H9 (cell line): Measurements from ENCODE around the gene MKX. TPM values are rescaled to one million over a fixed set of nuclear protein-coding genes. Genes with fewer than 3 reads are reported as not detected.

Experiments used
- DNase-seq: peaks from one replicate; pipeline ENCODE4 v3.0.0-alpha.2; 2017
- H2AFZ ChIP-seq: one replicate; pipeline ENCODE4 v1.6.1; 2013; ENCODE audit warnings: mild to moderate bottlenecking, low read length, control low read depth, moderate library complexity
- H2AK5ac ChIP-seq: 2 replicates; pipeline ENCODE4 v1.6.1; 2013; ENCODE audit warnings: low read length, control low read depth, mixed read lengths; ENCODE audit not compliant: insufficient read length
- H2BK120ac ChIP-seq: one replicate; pipeline ENCODE4 v1.6.1; 2013; ENCODE audit warnings: low read depth, mild to moderate bottlenecking, low read length, control low read depth, inconsistent platforms; ENCODE audit not compliant: poor library complexity, severe bottlenecking
- H2BK12ac ChIP-seq: 2 replicates; pipeline ENCODE4 v1.6.1; 2013; ENCODE audit warnings: low read length, control low read depth, mixed read lengths, low read depth; ENCODE audit not compliant: insufficient read length
- H2BK15ac ChIP-seq: 2 replicates; pipeline ENCODE4 v1.6.1; 2013; ENCODE audit warnings: low read depth, low read length, control low read depth
- H2BK20ac ChIP-seq: one replicate; pipeline ENCODE4 v1.6.1; 2013; ENCODE audit warnings: low read depth, mild to moderate bottlenecking, low read length, control low read depth, inconsistent platforms; ENCODE audit not compliant: poor library complexity, severe bottlenecking
- H2BK5ac ChIP-seq: 2 replicates; pipeline ENCODE4 v1.6.1; 2013; ENCODE audit warnings: low read length, control low read depth, mixed read lengths; ENCODE audit not compliant: insufficient read length
- H3K14ac ChIP-seq: 2 replicates; pipeline ENCODE4 v1.6.1; 2013; ENCODE audit warnings: low read length, control low read depth; ENCODE audit not compliant: insufficient read depth
- H3K18ac ChIP-seq: 2 replicates; pipeline ENCODE4 v1.6.1; 2013; ENCODE audit warnings: low read depth, mild to moderate bottlenecking, mixed read lengths, low read length, control low read depth; ENCODE audit not compliant: insufficient read length
- H3K23ac ChIP-seq: 2 replicates; pipeline ENCODE4 v1.6.1; 2013; ENCODE audit warnings: low read length, control low read depth, mixed read lengths, low read depth; ENCODE audit not compliant: insufficient read length
- H3K23me2 ChIP-seq: 2 replicates; pipeline ENCODE4 v1.6.1; 2013; ENCODE audit warnings: low read depth, mild to moderate bottlenecking, mixed read lengths, low read length, control low read depth; ENCODE audit not compliant: insufficient read length, poor library complexity, severe bottlenecking
- H3K27ac ChIP-seq: 2 replicates; pipeline ENCODE4 v1.5.1; 2013; ENCODE audit warnings: low read length, control low read depth, mixed read lengths, low read depth; ENCODE audit not compliant: insufficient read length
- H3K27me3 ChIP-seq: 2 replicates; pipeline ENCODE4 v1.6.1; 2013; ENCODE audit warnings: low read length, control low read depth, inconsistent platforms; ENCODE audit not compliant: insufficient read depth
- H3K4ac ChIP-seq: 2 replicates; pipeline ENCODE4 v1.6.1; 2013; ENCODE audit warnings: low read depth, mild to moderate bottlenecking, control low read depth, inconsistent platforms, low read length, moderate library complexity
- H3K4me1 ChIP-seq: 2 replicates; pipeline ENCODE4 v1.6.1; 2013; ENCODE audit warnings: low read length, control low read depth, inconsistent platforms; ENCODE audit not compliant: insufficient read depth
- H3K4me2 ChIP-seq: 2 replicates; pipeline ENCODE4 v1.6.1; 2013; ENCODE audit warnings: low read length, control low read depth, mixed read lengths; ENCODE audit not compliant: insufficient read length, insufficient read depth
- H3K56ac ChIP-seq: 2 replicates; pipeline ENCODE4 v1.6.1; 2013; ENCODE audit warnings: low read depth, mild to moderate bottlenecking, mixed read lengths, low read length, control low read depth; ENCODE audit not compliant: insufficient read length
- H3K79me1 ChIP-seq: 2 replicates; pipeline ENCODE4 v1.6.1; 2013; ENCODE audit warnings: low read depth, mild to moderate bottlenecking, moderate library complexity, low read length, control low read depth, inconsistent platforms; ENCODE audit not compliant: insufficient read depth, poor library complexity, severe bottlenecking
- H3K79me2 ChIP-seq: 2 replicates; pipeline ENCODE4 v1.6.1; 2013; ENCODE audit warnings: low read length, control low read depth, inconsistent platforms; ENCODE audit not compliant: insufficient read depth
- H3K9ac ChIP-seq: 2 replicates; pipeline ENCODE4 v1.6.1; 2013; ENCODE audit warnings: low read length, control low read depth, mixed read lengths; ENCODE audit not compliant: insufficient read length; ENCODE audit errors: extremely low read depth
- H3K9me3 ChIP-seq: one replicate; pipeline ENCODE4 v1.6.1; 2013; ENCODE audit warnings: low read depth, low read length, inconsistent platforms; ENCODE audit not compliant: control insufficient read depth
- H3T11ph ChIP-seq: one replicate; pipeline ENCODE4 v1.6.1; 2013; ENCODE audit warnings: mild to moderate bottlenecking, low read length, control low read depth, inconsistent platforms
- H4K20me1 ChIP-seq: one replicate; pipeline ENCODE4 v1.6.1; 2013; ENCODE audit not compliant: control insufficient read depth, insufficient read length, insufficient read depth
- H4K5ac ChIP-seq: 2 replicates; pipeline ENCODE4 v1.6.1; 2013; ENCODE audit warnings: low read depth, mild to moderate bottlenecking, mixed read lengths, low read length, control low read depth; ENCODE audit not compliant: insufficient read length
- H4K8ac ChIP-seq: replicated peaks from 2 replicates; pipeline ENCODE4 v1.6.1; 2013; ENCODE audit warnings: low read length, control low read depth, mixed read lengths, low read depth; ENCODE audit not compliant: insufficient read length
- H4K91ac ChIP-seq: 2 replicates; pipeline ENCODE4 v1.6.1; 2013; ENCODE audit warnings: low read depth, mild to moderate bottlenecking, moderate library complexity, mixed read lengths, low read length, control low read depth; ENCODE audit not compliant: insufficient read length
- H3K27ac Mint-ChIP-seq, 3 experiments: 2 replicates in 2 of 3; 3 replicates in 1 of 3; pipeline ENCODE4 v1.8.0; 2020 to 2021; ENCODE audit warnings: mixed read lengths in 3 of 3, mild to moderate bottlenecking in 1 of 3, moderate library complexity in 1 of 3
- H3K27me3 Mint-ChIP-seq: 2 replicates; pipeline ENCODE4 v1.8.0; 2021; ENCODE audit warnings: low read depth, mild to moderate bottlenecking, moderate library complexity, mixed read lengths
- H3K36me3 Mint-ChIP-seq, 3 experiments: 2 replicates in 2 of 3; 3 replicates in 1 of 3; pipeline ENCODE4 v1.8.0; 2020 to 2021; ENCODE audit warnings: low read depth in 3 of 3, mixed read lengths in 3 of 3; ENCODE audit not compliant: insufficient read depth in 1 of 3
- H3K4me1 Mint-ChIP-seq, 2 experiments: 2 replicates each; pipeline ENCODE4 v1.8.0; 2020; ENCODE audit warnings: mixed read lengths in 2 of 2
- H3K4me3 Mint-ChIP-seq, 2 experiments: 2 replicates in 1 of 2; 3 replicates in 1 of 2; pipeline ENCODE4 v1.8.0; 2020 to 2021; ENCODE audit warnings: mild to moderate bottlenecking in 2 of 2, mixed read lengths in 2 of 2, moderate library complexity in 1 of 2
- H3K9me3 Mint-ChIP-seq, 2 experiments: 2 replicates in 1 of 2; 3 replicates in 1 of 2; pipeline ENCODE4 v1.8.0; 2020; ENCODE audit warnings: mild to moderate bottlenecking in 2 of 2, mixed read lengths in 2 of 2, moderate library complexity in 1 of 2
- WGBS: extraction: QIAGEN DNeasy Blood & Tissue Kit; methylation state at CpG from one replicate; pipeline ENCODE4 v1.1.7; 2013; ENCODE audit warnings: missing lambda C conversion rate, low lambda C conversion rate, mixed read lengths; ENCODE audit not compliant: insufficient read length; ENCODE audit errors: extremely low coverage; 5-methylcytosine and 5-hydroxymethylcytosine counted together
- total RNA-seq: library from RNA; stranded (reverse); gene quantifications from 2 replicates; pipeline ENCODE4 v1.2.1, GENCODE V29; 2021
- TF ChIP-seq, protein P1 (sequence below): fragments of 200-600 bp; sonication (generic); conservative IDR thresholded peaks from 3 replicates; pipeline ENCODE4 v1.8.0; 2021; ENCODE audit warnings: antibody characterized with exemption, mild to moderate bottlenecking

The MKX gene
- total RNA-seq, 1 experiment from 2014 or later, result 0.46 TPM

DNA sequence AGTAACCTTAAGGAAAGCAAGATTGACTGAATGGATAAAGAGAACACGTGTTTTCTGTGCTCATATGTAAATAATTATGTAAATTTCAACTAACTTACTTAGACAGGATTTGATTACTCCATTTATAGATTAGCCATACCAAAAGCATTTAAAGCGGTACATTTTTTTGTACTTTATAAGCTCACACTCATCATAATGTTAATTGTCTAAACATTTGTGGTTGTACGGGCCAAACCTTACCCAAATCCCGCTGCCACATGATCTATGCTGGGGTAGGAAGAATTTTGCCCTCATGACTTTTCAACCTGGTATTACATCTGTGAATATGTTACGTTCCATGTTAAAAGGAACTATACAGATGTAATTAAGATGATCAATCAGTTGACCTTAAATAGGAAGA lies 29.1 kb downstream of the MKX start:
- H4K8ac ChIP-seq, result no peak overlapping the region
- TF ChIP-seq, protein P1, sequence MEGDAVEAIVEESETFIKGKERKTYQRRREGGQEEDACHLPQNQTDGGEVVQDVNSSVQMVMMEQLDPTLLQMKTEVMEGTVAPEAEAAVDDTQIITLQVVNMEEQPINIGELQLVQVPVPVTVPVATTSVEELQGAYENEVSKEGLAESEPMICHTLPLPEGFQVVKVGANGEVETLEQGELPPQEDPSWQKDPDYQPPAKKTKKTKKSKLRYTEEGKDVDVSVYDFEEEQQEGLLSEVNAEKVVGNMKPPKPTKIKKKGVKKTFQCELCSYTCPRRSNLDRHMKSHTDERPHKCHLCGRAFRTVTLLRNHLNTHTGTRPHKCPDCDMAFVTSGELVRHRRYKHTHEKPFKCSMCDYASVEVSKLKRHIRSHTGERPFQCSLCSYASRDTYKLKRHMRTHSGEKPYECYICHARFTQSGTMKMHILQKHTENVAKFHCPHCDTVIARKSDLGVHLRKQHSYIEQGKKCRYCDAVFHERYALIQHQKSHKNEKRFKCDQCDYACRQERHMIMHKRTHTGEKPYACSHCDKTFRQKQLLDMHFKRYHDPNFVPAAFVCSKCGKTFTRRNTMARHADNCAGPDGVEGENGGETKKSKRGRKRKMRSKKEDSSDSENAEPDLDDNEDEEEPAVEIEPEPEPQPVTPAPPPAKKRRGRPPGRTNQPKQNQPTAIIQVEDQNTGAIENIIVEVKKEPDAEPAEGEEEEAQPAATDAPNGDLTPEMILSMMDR, result no peak
- H3T11ph ChIP-seq, result no peak overlapping the region
- H3K27me3 ChIP-seq, result 0 out of 2 replicates have a peak, but pooled peaks cover 1% of the 10 kb centered on the region
- H2BK120ac ChIP-seq, result no peak overlapping the region
- no peak overlapping the region for H3K18ac ChIP-seq
- no peak overlapping the region; a peak in 1 of 7 replicates for H3K27ac Mint-ChIP-seq
- no peak overlapping the region for H3K4me2 ChIP-seq
- no peaks in the 10 kb centered on the region for H3K9me3 ChIP-seq
- no peak overlapping the region for H2AFZ ChIP-seq
- H3K56ac ChIP-seq, result no peak overlapping the region
- no peak overlapping the region for H2AK5ac ChIP-seq
- no peaks in the 10 kb centered on the region for H3K36me3 Mint-ChIP-seq
- no peak overlapping the region for H3K23ac ChIP-seq
- no peaks in the 10 kb centered on the region for H3K79me2 ChIP-seq
- H3K9me3 Mint-ChIP-seq, result no peaks in the 10 kb centered on the region
- H2BK12ac ChIP-seq, result no peak overlapping the region
- no peaks in the 10 kb centered on the region for H3K4me1 ChIP-seq
- H3K4me3 Mint-ChIP-seq, result no peak overlapping the region
- no peak overlapping the region for H4K5ac ChIP-seq
- H2BK5ac ChIP-seq, result no peak overlapping the region
- H3K23me2 ChIP-seq, result no peaks in the 10 kb centered on the region
- H3K4me1 Mint-ChIP-seq, result no peaks in the 10 kb centered on the region
- no peaks in the 10 kb centered on the region for H4K20me1 ChIP-seq
- no peaks in the 10 kb centered on the region for H3K79me1 ChIP-seq
- no peak overlapping the region for H3K27ac ChIP-seq
- H2BK20ac ChIP-seq, result no peak overlapping the region
- no CpG with 5 or more reads among the region's 5 CpGs for WGBS
- H3K27me3 Mint-ChIP-seq, result no peaks in the 10 kb centered on the region; the same call in 1 of the 2 replicates
- H3K14ac ChIP-seq, result no peak overlapping the region
- H3K9ac ChIP-seq, result no peak overlapping the region
- H2BK15ac ChIP-seq, result no peak overlapping the region
- no peak for DNase-seq
- H3K4ac ChIP-seq, result no peak overlapping the region
- no peak overlapping the region for H4K91ac ChIP-seq
